MG63 (cell line): ENCODE data around the gene DIPK2B. TPM values are rescaled to one million over a fixed set of nuclear protein-coding genes. Genes with fewer than 3 reads are reported as not detected.

Experiments used
- DNase-seq: peaks from one replicate; pipeline ENCODE4 v3.0.0-alpha.2; 2020
- H3K27me3 ChIP-seq: fragments of 250-450 bp; sonication (Bioruptor Pico); 2 replicates; pipeline ENCODE4 v1.5.1; 2020; ENCODE audit warnings: mild to moderate bottlenecking, moderate library complexity
- H3K36me3 ChIP-seq: fragments of 250-450 bp; sonication (Bioruptor Pico); 2 replicates; pipeline ENCODE4 v1.5.1; 2020; ENCODE audit warnings: mild to moderate bottlenecking, moderate library complexity
- H3K4me3 ChIP-seq: fragments of 250-450 bp; sonication (Bioruptor Pico); 2 replicates; pipeline ENCODE4 v1.5.1; 2020; ENCODE audit warnings: mild to moderate bottlenecking, moderate library complexity
- H3K9me3 ChIP-seq: fragments of 250-450 bp; sonication (Bioruptor Pico); 2 replicates; pipeline ENCODE4 v1.5.1; 2020; ENCODE audit warnings: mild to moderate bottlenecking, moderate library complexity
- total RNA-seq: library from RNA; depleted of rRNA; stranded (reverse); fragments of >200 nt; shearing (Covaris generic); gene quantifications from 2 replicates; pipeline ENCODE4 v1.2.3, GENCODE V29; 2014; ENCODE audit warnings: low replicate concordance; rRNA removed

DIPK2B gene
- not detected in 2 replicates for total RNA-seq

GRCh38 chrX:45200741-45201234 is at the start of gene DIPK2B:
Gene DIPK2B (minus strand): TSS chrX:45200876. CDS start chrX:45200826, 50 bp downstream.
- no peak for DNase-seq
- Histone ChIP-seq H3K36me3 (no peaks in the 10 kb centered on the region), H3K27me3 (no peaks in the 10 kb centered on the region), H3K9me3 (no peaks in the 10 kb centered on the region), H3K4me3 (no peak within 1 kb of the TSS)

DNA sequence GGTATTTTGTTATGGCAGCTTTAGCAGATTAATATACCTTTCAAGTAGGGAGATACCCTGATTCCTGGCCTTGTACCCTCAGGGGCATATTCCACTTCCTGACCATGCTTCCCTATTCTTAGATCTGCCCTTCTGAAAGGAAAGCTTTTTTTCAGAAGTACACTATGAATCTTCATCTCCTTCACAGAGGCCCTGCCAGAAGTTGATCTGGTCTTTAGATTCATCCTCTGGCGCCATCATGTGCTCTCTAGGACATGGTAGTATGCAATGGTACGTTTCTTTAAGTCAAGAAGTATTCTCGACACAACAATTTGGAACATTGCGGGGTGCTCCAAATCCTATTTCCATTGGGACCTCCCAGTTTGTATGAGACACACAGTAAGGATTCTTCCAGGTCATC is 39.6 kb upstream of the DIPK2B start:
- no peaks in the 10 kb centered on the region for H3K27me3 ChIP-seq
- no peaks in the 10 kb centered on the region for H3K9me3 ChIP-seq
- no peak overlapping the region for H3K4me3 ChIP-seq
- no peak for DNase-seq
- no peaks in the 10 kb centered on the region for H3K36me3 ChIP-seq

GRCh38 chrX:45238489-45238888 is 37.8 kb upstream of the DIPK2B start:
- Histone ChIP-seq H3K4me3 (no peak overlapping the region), H3K9me3 (no peaks in the 10 kb centered on the region), H3K36me3 (no peaks in the 10 kb centered on the region), H3K27me3 (no peaks in the 10 kb centered on the region)
- DNase-seq, result no peak

DNA sequence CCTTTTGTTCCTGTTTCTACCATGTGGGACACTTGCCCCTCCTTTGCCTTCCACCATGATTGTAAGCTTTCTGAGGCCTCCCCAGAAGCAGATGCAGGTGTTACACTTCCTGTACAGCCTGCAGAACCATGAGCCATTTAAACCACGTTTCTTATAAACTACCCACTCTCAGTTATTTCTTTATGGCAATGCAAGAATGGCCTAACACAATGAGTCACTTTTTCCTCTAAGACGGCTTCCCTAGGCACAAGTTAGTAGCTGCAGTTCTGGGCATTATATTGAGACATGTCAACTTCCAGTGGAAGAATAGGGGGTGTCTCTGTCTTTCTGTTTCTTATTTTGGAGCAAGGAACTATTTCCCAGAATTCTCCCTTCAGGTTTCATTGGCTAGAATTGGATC is 32.9 kb upstream of the DIPK2B start:
- no peak for DNase-seq
- Histone ChIP-seq H3K36me3 (no peaks in the 10 kb centered on the region), H3K27me3 (no peaks in the 10 kb centered on the region), H3K9me3 (no peaks in the 10 kb centered on the region), H3K4me3 (no peak overlapping the region)

DNA sequence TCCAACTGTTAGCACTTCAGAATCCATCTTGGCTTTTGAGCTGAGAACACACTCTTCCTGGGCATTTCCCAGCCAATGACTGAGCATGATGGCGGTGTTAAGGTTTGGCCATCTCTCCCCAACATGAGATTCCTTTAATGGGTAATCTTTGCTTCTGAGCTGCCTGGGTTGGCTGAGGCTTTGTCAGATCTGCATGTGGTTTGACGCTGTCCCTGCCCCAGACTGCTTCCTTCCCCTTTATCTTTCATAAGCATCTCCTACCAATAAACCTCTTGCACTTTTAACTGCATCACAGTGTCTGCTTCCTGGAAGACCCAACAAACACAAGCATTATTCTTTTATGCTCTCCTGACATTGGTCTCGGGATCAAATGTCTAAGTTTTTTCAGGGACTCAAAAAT is 31.5 kb upstream of the DIPK2B start:
- Histone ChIP-seq H3K9me3 (no peaks in the 10 kb centered on the region), H3K36me3 (no peaks in the 10 kb centered on the region), H3K4me3 (no peak overlapping the region), H3K27me3 (no peaks in the 10 kb centered on the region)
- DNase-seq, result no peak

GRCh38 chrX:45230410-45230809 is 29.7 kb upstream of the DIPK2B start:
- H3K27me3 ChIP-seq, result no peaks in the 10 kb centered on the region
- H3K36me3 ChIP-seq, result no peaks in the 10 kb centered on the region
- no peak for DNase-seq
- no peak overlapping the region for H3K4me3 ChIP-seq
- H3K9me3 ChIP-seq, result no peaks in the 10 kb centered on the region

- no peaks in the 10 kb centered on the region for H3K27me3 ChIP-seq
- no peak for DNase-seq
- H3K36me3 ChIP-seq, result no peaks in the 10 kb centered on the region
- H3K4me3 ChIP-seq, result no peak overlapping the region
- H3K9me3 ChIP-seq, result no peaks in the 10 kb centered on the region
Observed at GRCh38 chrX:45229348-45229747, 28.7 kb upstream of the DIPK2B start.

- Histone ChIP-seq H3K9me3 (no peaks in the 10 kb centered on the region), H3K4me3 (no peak overlapping the region), H3K36me3 (no peaks in the 10 kb centered on the region), H3K27me3 (no peaks in the 10 kb centered on the region)
- no peak for DNase-seq
Observed at GRCh38 chrX:45228126-45228525, 27.4 kb upstream of the DIPK2B start.

DNA sequence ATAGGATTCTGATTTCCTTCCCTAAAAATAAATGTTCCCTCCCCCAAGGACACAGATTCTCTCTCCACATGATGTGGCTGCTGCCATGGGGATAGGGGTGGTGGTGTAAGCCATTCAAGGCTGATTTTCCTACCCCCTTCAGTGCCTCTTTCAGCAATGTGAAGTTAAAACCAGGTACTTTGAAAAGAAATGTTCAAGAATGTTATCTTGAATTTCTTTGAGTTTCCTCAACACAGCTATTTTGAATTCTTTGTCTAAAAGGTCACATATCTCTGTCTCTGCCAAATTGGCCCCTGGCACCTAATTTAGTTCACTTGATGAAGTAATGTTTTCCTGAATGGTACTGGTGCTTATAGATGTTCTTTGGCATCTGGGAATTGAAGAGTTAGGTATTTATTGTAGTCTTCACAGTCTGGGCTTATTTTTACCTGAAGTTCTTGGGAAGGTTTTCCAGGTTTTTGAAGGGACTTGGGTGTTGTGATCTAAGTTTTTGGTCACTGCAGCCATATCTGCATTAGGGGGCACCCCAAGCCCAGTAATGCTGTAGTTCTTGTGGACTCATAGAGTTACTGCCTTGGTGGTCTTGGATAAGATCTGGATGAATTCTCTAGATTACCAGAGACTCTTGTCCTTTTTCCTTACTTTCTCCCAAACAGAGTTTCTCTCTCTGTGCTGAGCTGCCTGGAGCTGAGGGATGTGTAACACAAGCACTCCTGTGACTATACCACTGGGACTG is 7.6 kb upstream of the DIPK2B start:
- H3K4me3 ChIP-seq, result no peak overlapping the region
- no peak for DNase-seq
- no peaks in the 10 kb centered on the region for H3K27me3 ChIP-seq
- H3K9me3 ChIP-seq, result no peaks in the 10 kb centered on the region
- no peaks in the 10 kb centered on the region for H3K36me3 ChIP-seq

- DNase-seq, result no peak
- Histone ChIP-seq H3K27me3 (no peaks in the 10 kb centered on the region), H3K9me3 (no peaks in the 10 kb centered on the region), H3K4me3 (no peak overlapping the region), H3K36me3 (no peaks in the 10 kb centered on the region)
Observed at GRCh38 chrX:45202171-45202570, 1.5 kb upstream of the DIPK2B start.

DNA sequence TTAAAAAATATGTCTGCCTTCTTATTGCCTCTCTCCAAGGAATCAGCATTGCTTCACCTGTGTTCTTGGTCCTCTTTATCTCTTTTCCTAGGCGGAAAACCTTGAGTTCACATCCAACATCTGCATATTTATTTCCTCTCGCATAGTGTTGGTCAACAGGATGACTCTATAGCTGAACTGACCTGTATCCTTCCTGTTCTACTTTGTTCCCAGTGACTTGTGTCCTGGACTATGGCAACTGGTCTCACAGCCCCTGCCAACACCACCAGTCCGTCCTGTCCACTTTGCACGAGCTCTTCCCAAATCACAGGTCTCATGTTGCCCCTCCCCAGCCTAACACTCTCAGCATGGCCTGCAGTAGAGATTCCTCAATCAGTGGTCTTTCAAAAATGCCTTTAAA is 2.0 kb downstream of the DIPK2B start:
- H3K9me3 ChIP-seq, result no peaks in the 10 kb centered on the region
- no peak overlapping the region for H3K4me3 ChIP-seq
- no peaks in the 10 kb centered on the region for H3K36me3 ChIP-seq
- no peaks in the 10 kb centered on the region for H3K27me3 ChIP-seq
- no peak for DNase-seq

- Histone ChIP-seq H3K36me3 (no peaks in the 10 kb centered on the region), H3K4me3 (no peak overlapping the region), H3K27me3 (no peaks in the 10 kb centered on the region), H3K9me3 (no peaks in the 10 kb centered on the region)
- no peak for DNase-seq
Observed at GRCh38 chrX:45198301-45198700, 2.4 kb downstream of the DIPK2B start.

GRCh38 chrX:45196701-45197100 is 4.0 kb downstream of the DIPK2B start:
- Histone ChIP-seq H3K36me3 (no peaks in the 10 kb centered on the region), H3K9me3 (no peaks in the 10 kb centered on the region), H3K4me3 (no peak overlapping the region), H3K27me3 (no peaks in the 10 kb centered on the region)
- no peak for DNase-seq

DNA sequence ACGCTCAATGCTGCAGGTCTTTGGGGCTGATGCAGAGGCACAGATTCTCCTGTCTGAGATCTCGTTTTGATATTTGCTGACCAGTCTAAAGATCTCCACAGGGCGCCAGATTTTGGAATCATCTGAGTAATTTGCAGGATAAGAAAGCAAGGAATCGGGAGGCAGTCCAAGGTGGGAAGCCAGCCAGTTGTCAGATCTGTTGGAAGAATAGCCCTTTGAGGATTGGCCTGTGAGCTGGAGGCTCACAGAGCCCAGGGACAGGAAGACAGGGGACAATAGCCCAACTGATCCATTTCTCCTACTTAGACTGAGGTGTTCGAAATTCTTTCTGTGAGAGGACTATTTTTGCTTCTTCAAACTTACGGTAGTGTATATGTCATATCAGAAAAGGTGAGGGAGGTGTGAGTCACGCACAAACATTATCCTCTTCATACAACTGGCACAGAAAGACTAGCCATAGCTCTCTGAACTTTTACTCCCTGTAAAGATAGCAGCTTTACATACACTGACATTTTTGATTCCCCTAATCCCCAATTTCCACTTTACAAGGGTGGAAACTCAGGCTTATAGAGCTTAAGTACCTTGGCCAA is 8.8 kb downstream of the DIPK2B start:
- Histone ChIP-seq H3K36me3 (no peaks in the 10 kb centered on the region), H3K4me3 (no peak overlapping the region), H3K27me3 (no peaks in the 10 kb centered on the region), H3K9me3 (no peaks in the 10 kb centered on the region)
- DNase-seq, result peak; percentile 4

- no peak for DNase-seq
- no peak overlapping the region for H3K4me3 ChIP-seq
- no peaks in the 10 kb centered on the region for H3K36me3 ChIP-seq
- H3K9me3 ChIP-seq, result no peaks in the 10 kb centered on the region
- H3K27me3 ChIP-seq, result no peaks in the 10 kb centered on the region
Observed at GRCh38 chrX:45191383-45191782, 9.3 kb downstream of the DIPK2B start.

DNA sequence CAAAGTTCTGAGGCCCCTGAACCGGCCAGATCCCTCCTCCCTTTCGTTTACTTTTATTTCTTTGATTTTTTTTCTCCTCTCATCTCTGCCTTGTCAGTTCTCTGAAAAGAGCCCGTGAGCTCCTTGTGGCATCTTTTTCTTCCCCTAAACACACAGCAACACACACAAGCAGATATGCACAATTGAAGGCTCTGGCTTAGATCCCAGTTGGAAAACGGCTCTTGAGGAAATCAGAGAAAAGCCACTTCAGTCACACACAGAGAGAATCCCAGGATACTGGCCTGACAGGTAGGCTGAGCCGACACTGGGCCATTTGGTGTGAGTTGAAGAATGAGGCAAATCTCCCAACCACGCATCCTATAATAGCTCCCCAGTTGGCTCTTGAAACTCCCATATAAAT is 12.9 kb downstream of the DIPK2B start:
- H3K4me3 ChIP-seq, result peak overlapping the region; percentile 37
- no peak for DNase-seq
- H3K9me3 ChIP-seq, result no peaks in the 10 kb centered on the region
- H3K27me3 ChIP-seq, result no peaks in the 10 kb centered on the region
- no peaks in the 10 kb centered on the region for H3K36me3 ChIP-seq

DNA sequence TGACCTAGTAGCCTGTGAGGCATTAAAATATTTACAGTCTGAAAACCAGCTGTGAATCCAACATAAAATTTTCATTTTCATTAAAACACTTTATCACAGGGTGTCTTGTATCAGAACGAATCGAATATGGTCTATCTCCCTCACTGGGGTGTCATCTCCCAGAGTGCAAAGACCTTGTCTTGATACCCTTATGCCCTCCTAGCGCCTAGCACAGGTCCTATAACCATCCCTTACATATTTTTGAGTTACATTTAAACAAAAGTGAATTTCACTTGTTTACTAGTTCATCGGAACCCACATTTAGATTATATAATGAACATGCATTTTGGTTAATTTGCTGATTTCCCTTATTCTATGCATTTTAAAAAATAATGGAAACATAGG is 14.0 kb downstream of the DIPK2B start:
- no peak for DNase-seq
- Histone ChIP-seq H3K27me3 (no peaks in the 10 kb centered on the region), H3K36me3 (no peaks in the 10 kb centered on the region), H3K4me3 (peak overlapping the region; percentile 37; the same call in 1 of the 2 replicates), H3K9me3 (no peaks in the 10 kb centered on the region)

DNA sequence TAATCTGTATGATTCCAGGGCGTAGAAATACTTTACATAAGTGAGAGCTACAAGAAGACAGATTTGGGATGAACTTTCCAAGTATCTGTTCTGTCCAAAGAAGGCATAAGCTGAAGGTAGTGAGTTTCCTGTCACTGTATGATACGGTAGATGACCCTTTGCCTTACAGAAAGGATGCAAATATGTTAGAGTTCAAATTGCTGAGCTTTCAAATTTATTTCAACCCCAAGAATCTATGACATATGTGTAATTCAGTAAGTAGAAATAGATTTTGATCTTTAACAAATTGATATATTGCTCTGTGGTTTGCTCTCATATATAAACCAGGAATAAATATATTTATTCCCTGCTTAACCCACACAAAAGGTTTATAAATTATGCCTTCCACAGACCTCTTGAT is 16.5 kb downstream of the DIPK2B start:
- H3K4me3 ChIP-seq, result no peak overlapping the region
- DNase-seq, result no peak
- H3K36me3 ChIP-seq, result no peaks in the 10 kb centered on the region
- H3K27me3 ChIP-seq, result no peaks in the 10 kb centered on the region
- H3K9me3 ChIP-seq, result peaks cover 5% of the 10 kb centered on the region; the same call in 1 of the 2 replicates
